ENCODE data around the gene BICD1.

BICD1 gene

DNA sequence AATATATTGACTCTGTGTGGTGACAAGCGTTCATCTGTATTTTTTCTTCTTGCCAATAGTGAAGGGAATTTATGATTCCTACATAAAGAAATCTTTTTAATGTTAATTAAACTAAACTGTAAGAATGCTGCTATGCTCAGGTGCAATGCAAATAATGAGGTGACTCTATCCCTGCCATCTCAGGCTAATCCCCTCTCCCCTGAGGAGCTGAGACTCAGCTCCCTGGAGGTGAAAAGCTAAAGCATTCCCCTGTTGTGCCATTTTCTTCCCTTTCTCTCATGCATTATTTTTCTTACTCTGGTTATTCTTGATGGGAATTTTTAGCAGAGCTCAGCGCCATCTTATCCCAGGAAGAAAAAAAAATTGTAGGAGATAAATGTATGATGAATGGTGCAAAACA lies 178.8 kb downstream of the BICD1 start:
- no peak overlapping the region for H3K4me3 ChIP-seq (ENCODE audit: insufficient read depth, low read depth, low read length)

DNA sequence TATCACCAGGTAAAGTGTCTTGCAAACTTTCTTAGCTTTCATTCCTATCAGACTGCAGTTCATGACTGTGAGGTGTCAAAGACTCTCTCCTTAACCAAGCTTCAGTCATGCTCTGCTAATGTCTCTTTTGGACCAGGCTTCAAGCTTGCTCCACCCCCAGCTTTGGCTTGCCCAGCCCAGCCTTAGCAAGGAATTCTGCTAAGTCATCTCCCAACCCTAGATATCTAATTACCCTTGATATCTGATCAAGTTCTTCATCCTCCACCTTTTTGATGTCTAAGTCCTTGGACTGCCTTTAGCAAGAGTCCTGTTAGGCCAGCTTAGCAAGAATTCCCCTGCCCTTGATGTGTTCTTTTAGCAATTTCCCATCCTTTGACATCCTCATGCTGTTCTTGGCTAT lies 183.8 kb downstream of the BICD1 start:
- no peaks in the 10 kb centered on the region for H3K4me1 ChIP-seq (ENCODE audit: control insufficient read depth, insufficient read depth, low read length)
- H3K4me3 ChIP-seq (ENCODE audit: insufficient read depth, low read depth, low read length), result no peak overlapping the region
- no peaks in the 10 kb centered on the region for H3K27me3 ChIP-seq (ENCODE audit: control insufficient read depth, insufficient read depth, low read length, poor library complexity, severe bottlenecking)
- H3K9me3 ChIP-seq (ENCODE audit: control insufficient read depth, low read length), result no peaks in the 10 kb centered on the region
- no peak overlapping the region for H3K27ac ChIP-seq (ENCODE audit: insufficient read depth, low read depth, low read length, poor library complexity, severe bottlenecking)
- no peaks in the 10 kb centered on the region for H3K36me3 ChIP-seq (ENCODE audit: control insufficient read depth, insufficient read depth, low read length)

More for the DNA sequence above, 178.8 kb downstream of the BICD1 start:
- Histone ChIP-seq H3K27me3 (ENCODE audit: control insufficient read depth, insufficient read depth, low read length, poor library complexity, severe bottlenecking) (no peaks in the 10 kb centered on the region), H3K9me3 (ENCODE audit: control insufficient read depth, low read length) (no peaks in the 10 kb centered on the region), H3K36me3 (ENCODE audit: control insufficient read depth, insufficient read depth, low read length) (no peaks in the 10 kb centered on the region), H3K4me1 (ENCODE audit: control insufficient read depth, insufficient read depth, low read length) (peaks cover 6% of the 10 kb centered on the region), H3K27ac (ENCODE audit: insufficient read depth, low read depth, low read length, poor library complexity, severe bottlenecking) (no peak overlapping the region)
- WGBS, 2 experiments, result 17 to 22% methylated on average over 1 to 2 of the region's 2 CpGs

DNA sequence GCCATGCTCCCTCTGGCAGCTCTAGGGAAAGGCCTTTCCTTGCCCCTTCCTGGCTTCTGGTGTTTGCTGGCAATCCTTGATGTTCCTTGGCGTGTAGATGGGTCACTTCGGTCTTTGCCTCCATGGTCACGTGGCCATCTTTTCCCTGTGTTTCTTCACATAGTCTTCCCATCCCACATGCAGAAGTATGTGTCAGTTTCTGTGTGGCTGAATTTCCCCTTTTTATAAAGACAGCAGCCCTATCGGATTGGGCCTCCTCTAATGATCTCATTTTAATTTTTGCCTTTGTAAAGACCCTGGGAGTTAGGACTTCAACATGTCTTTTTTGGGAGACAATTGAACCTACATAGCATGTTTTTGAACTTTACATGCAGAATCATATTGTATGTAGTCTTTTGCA lies 185.5 kb downstream of the BICD1 start:
- H3K36me3 ChIP-seq (ENCODE audit: control insufficient read depth, insufficient read depth, low read length), result no peaks in the 10 kb centered on the region
- H3K4me1 ChIP-seq (ENCODE audit: control insufficient read depth, insufficient read depth, low read length), result no peaks in the 10 kb centered on the region
- no peak overlapping the region for H3K27ac ChIP-seq (ENCODE audit: insufficient read depth, low read depth, low read length, poor library complexity, severe bottlenecking)
- no peaks in the 10 kb centered on the region for H3K27me3 ChIP-seq (ENCODE audit: control insufficient read depth, insufficient read depth, low read length, poor library complexity, severe bottlenecking)
- no peak overlapping the region for H3K4me3 ChIP-seq (ENCODE audit: insufficient read depth, low read depth, low read length)
- WGBS, 2 experiments, result 90 to 92% methylated on average over 4 of the region's 4 CpGs
- H3K9me3 ChIP-seq (ENCODE audit: control insufficient read depth, low read length), result no peaks in the 10 kb centered on the region

DNA sequence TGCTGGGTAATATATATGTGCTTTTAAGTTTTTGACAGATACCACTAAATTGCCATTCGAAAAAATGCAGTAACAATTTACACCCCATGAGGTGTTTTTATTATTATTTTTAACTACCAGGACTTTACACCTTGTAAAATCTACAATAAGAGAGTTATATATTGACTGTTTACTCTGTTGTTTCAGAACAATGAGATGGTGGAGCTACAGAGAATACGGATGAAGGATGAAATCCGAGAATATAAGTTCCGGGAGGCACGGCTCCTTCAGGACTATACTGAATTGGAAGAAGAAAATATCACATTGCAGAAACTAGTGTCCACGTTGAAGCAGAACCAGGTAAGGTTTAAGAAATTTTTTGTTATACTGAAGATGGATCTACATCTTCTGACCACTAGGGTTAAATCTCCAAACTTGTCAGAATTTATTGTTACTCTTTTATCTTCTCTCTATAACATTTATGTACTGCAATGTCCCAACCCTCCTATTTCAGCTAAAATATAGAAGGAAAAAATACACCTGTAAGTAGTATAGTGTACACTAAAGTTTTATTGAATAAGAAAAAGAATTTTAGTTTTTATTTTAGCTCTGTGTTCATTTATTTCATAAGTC lies 187.3 kb downstream of the BICD1 start:
- H3K4me3 ChIP-seq (ENCODE audit: insufficient read depth, low read depth, low read length), result no peak overlapping the region
- no peaks in the 10 kb centered on the region for H3K36me3 ChIP-seq (ENCODE audit: control insufficient read depth, insufficient read depth, low read length)
- WGBS, 2 experiments, result 92 to 93% methylated on average over 5 of the region's 6 CpGs
- no peaks in the 10 kb centered on the region for H3K4me1 ChIP-seq (ENCODE audit: control insufficient read depth, insufficient read depth, low read length)
- no peaks in the 10 kb centered on the region for H3K27me3 ChIP-seq (ENCODE audit: control insufficient read depth, insufficient read depth, low read length, poor library complexity, severe bottlenecking)
- no peak overlapping the region for H3K27ac ChIP-seq (ENCODE audit: insufficient read depth, low read depth, low read length, poor library complexity, severe bottlenecking)
- H3K9me3 ChIP-seq (ENCODE audit: control insufficient read depth, low read length), result no peaks in the 10 kb centered on the region

DNA sequence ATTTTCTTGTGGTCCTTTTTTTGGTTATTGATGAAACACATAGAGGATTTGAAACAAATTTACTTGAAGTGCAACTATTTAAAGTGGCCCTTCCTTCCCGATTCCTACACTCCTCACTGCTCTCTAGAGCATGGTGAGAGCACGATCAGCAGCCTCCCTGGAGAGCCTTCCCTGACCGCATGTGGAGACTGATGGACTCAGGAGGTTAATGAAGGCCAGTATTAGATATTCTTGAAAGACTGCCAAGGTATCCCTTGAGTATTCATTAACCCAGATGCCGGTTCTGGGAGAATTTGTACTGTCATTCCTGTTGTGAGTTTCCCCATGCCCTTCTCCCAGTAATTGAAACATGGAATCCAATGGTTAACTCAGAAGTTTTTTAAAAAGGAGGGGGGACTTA lies 189.9 kb downstream of the BICD1 start:
- Histone ChIP-seq H3K36me3 (ENCODE audit: control insufficient read depth, insufficient read depth, low read length) (no peaks in the 10 kb centered on the region), H3K4me3 (ENCODE audit: insufficient read depth, low read depth, low read length) (no peak overlapping the region), H3K27me3 (ENCODE audit: control insufficient read depth, insufficient read depth, low read length, poor library complexity, severe bottlenecking) (no peaks in the 10 kb centered on the region), H3K4me1 (ENCODE audit: control insufficient read depth, insufficient read depth, low read length) (no peaks in the 10 kb centered on the region), H3K9me3 (ENCODE audit: control insufficient read depth, low read length) (no peaks in the 10 kb centered on the region), H3K27ac (ENCODE audit: insufficient read depth, low read depth, low read length, poor library complexity, severe bottlenecking) (no peak overlapping the region)
- 71 to 88% methylated on average over 4 of the region's 4 CpGs for WGBS, 2 experiments

DNA sequence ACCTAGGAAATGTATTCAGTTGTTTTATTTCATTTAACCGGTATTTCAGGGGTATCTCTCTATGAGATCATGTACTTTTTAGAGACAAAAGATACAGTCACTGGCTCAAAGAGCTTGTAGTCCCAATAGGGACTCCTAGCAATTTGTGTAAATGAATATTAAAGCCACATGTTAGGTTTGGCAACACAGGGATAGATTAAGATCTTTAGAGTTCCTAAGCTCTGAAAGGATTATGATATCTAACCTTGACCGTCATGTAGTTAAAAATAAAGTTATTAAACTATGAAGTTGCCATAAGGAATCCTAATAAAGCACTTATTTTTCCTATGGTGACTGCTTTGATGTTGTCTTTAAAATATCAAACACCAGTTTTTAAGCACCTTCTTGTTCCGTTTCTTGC lies 192.3 kb downstream of the BICD1 start:
- WGBS, 2 experiments, result 90 to 94% methylated on average over 2 to 3 of the region's 3 CpGs
- Histone ChIP-seq H3K36me3 (ENCODE audit: control insufficient read depth, insufficient read depth, low read length) (no peaks in the 10 kb centered on the region), H3K4me1 (ENCODE audit: control insufficient read depth, insufficient read depth, low read length) (no peaks in the 10 kb centered on the region), H3K27ac (ENCODE audit: insufficient read depth, low read depth, low read length, poor library complexity, severe bottlenecking) (no peak overlapping the region), H3K27me3 (ENCODE audit: control insufficient read depth, insufficient read depth, low read length, poor library complexity, severe bottlenecking) (no peaks in the 10 kb centered on the region), H3K4me3 (ENCODE audit: insufficient read depth, low read depth, low read length) (no peak overlapping the region), H3K9me3 (ENCODE audit: control insufficient read depth, low read length) (no peaks in the 10 kb centered on the region)

DNA sequence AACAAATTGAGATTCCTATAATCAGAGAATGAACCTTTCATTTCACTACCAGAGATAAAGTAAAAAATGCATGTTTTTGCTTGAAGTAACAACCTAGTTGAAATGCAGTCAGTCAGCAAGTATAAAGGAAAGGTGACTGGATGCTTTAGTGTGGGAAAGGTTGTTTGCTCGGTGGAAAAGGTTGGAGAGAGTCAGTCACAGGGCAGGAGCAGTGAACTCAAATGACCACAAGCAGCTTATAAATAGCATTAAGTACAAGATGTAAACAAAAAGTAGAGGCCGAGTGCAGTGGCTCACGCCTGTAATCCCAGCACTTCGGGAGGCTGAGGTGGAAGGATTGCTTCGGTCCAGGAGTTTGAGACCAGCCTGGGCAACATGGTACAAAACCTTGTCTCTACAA lies 194.6 kb downstream of the BICD1 start:
- H3K4me1 ChIP-seq (ENCODE audit: control insufficient read depth, insufficient read depth, low read length), result no peaks in the 10 kb centered on the region
- H3K4me3 ChIP-seq (ENCODE audit: insufficient read depth, low read depth, low read length), result no peak overlapping the region
- H3K27ac ChIP-seq (ENCODE audit: insufficient read depth, low read depth, low read length, poor library complexity, severe bottlenecking), result no peak overlapping the region
- no peaks in the 10 kb centered on the region for H3K9me3 ChIP-seq (ENCODE audit: control insufficient read depth, low read length)
- H3K27me3 ChIP-seq (ENCODE audit: control insufficient read depth, insufficient read depth, low read length, poor library complexity, severe bottlenecking), result no peaks in the 10 kb centered on the region
- no peaks in the 10 kb centered on the region for H3K36me3 ChIP-seq (ENCODE audit: control insufficient read depth, insufficient read depth, low read length)
- WGBS, 2 experiments, result 89 to 94% methylated on average over 5 of the region's 5 CpGs

DNA sequence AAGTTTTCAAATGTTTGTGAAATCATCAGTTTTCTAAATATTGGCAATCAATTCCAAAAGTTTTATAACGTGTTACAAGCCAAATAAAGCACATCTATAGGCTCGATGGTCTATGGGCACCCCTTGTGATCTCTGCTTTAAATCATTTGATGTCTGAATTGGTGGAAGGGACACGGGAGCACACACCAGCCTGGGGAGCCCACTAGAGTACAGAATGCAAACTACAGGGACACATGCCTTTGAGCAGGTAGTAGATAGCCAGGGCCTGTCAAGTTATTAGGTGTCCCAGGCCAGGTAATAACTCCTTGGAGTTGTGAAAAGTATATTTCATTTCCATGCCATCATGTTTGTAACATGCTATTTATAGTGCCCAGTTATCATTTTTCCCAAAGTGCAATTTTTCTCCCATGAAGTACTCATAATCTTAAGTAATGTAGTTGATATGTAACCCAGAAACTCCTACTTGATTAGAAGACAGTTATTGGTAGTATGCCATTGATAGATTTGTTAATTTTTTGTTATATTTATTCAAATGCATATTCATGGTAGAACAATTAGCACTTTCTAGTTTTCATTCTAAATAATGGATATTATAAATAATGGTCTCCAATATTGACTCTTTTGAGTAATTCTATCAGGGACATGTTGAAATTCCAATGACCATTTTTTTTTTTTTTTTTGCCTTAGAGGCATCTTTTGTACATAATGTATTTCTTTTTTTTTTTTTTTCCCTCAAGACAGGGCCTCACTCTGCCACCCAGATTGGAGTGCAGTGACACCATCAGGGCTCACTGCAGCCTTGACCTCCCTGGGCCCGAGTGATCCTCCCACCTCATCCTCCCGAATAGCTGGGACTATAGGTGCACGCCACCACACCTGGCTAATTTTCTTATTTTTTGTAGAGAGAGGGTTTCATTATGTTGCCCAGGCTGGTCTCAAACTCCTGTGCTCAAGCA lies 195.8 kb downstream of the BICD1 start:
- no peaks in the 10 kb centered on the region for H3K9me3 ChIP-seq (ENCODE audit: control insufficient read depth, low read length)
- H3K27me3 ChIP-seq (ENCODE audit: control insufficient read depth, insufficient read depth, low read length, poor library complexity, severe bottlenecking), result no peaks in the 10 kb centered on the region
- WGBS, 2 experiments, result 80 to 88% methylated on average over 6 of the region's 6 CpGs

DNA sequence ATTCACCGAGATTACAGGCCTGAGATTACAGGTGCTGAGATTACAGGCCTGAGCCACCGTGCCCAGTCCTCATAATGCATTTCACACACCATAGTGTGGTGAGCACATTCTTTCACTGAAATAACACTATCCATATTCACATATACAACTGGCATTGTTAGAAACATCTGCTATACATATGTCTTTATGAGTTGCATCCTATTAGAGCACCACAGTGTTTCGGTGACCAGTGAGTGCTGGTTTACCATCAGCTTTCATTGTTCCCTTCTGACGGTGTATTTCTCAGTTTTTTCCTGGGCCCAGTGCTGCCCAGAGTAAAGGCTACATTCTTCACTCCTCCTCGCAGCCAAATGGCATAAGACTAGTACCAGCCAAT lies 196.5 kb downstream of the BICD1 start:
- Histone ChIP-seq H3K4me3 (ENCODE audit: insufficient read depth, low read depth, low read length) (no peak overlapping the region), H3K27ac (ENCODE audit: insufficient read depth, low read depth, low read length, poor library complexity, severe bottlenecking) (no peak overlapping the region), H3K9me3 (ENCODE audit: control insufficient read depth, low read length) (no peaks in the 10 kb centered on the region), H3K27me3 (ENCODE audit: control insufficient read depth, insufficient read depth, low read length, poor library complexity, severe bottlenecking) (no peaks in the 10 kb centered on the region), H3K36me3 (ENCODE audit: control insufficient read depth, insufficient read depth, low read length) (no peaks in the 10 kb centered on the region), H3K4me1 (ENCODE audit: control insufficient read depth, insufficient read depth, low read length) (no peaks in the 10 kb centered on the region)
- WGBS, 2 experiments, result 94 to 97% methylated on average over 5 of the region's 5 CpGs

More for the DNA sequence above, 195.8 kb downstream of the BICD1 start:
- no peak overlapping the region for H3K27ac ChIP-seq (ENCODE audit: insufficient read depth, low read depth, low read length, poor library complexity, severe bottlenecking)
- no peaks in the 10 kb centered on the region for H3K36me3 ChIP-seq (ENCODE audit: control insufficient read depth, insufficient read depth, low read length)
- no peak overlapping the region for H3K4me3 ChIP-seq (ENCODE audit: insufficient read depth, low read depth, low read length)
- H3K4me1 ChIP-seq (ENCODE audit: control insufficient read depth, insufficient read depth, low read length), result no peaks in the 10 kb centered on the region

DNA sequence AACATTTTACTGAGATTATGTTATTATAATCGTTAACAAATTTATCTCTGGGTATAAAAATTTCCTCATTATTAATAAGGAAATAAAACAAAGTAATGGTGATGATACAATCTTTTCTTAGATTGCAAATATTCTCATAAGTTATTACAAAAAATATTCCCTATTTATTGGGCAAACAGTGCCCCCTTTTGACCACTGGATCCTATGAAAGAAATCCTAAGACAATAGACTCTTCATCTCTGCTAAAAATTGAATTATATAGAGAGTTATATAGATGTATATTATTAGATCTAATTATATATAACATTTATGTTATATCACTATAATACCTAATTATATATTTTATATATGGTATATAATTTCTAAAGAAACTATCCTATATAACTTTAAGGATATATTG lies 198.5 kb downstream of the BICD1 start:
- Histone ChIP-seq H3K4me1 (ENCODE audit: control insufficient read depth, insufficient read depth, low read length) (no peaks in the 10 kb centered on the region), H3K36me3 (ENCODE audit: control insufficient read depth, insufficient read depth, low read length) (no peaks in the 10 kb centered on the region), H3K9me3 (ENCODE audit: control insufficient read depth, low read length) (no peaks in the 10 kb centered on the region), H3K27ac (ENCODE audit: insufficient read depth, low read depth, low read length, poor library complexity, severe bottlenecking) (no peak overlapping the region), H3K27me3 (ENCODE audit: control insufficient read depth, insufficient read depth, low read length, poor library complexity, severe bottlenecking) (no peaks in the 10 kb centered on the region), H3K4me3 (ENCODE audit: insufficient read depth, low read depth, low read length) (no peak overlapping the region)
- no CpG with 5 or more reads among the region's 1 CpG for WGBS, 2 experiments

Data from ectodermal cell (in vitro differentiated cells).